Neural cell (in vitro differentiated cells): ENCODE data around the gene KRTAP11-1. TPM values are rescaled to one million over a fixed set of nuclear protein-coding genes. Genes with fewer than 3 reads are reported as not detected.

Source experiments
- H2AFZ ChIP-seq: fragments of 200-600, 300-800 bp; sonication (generic), shearing (Covaris generic); 2 replicates; pipeline ENCODE4 v1.6.0; 2014; ENCODE audit warnings: low read depth, mild to moderate bottlenecking, antibody characterized with exemption, low read length, moderate library complexity
- H3F3A ChIP-seq: fragments of 200-600 bp; shearing (Covaris generic); 2 replicates; pipeline ENCODE4 v1.6.1; 2016; ENCODE audit warnings: mild to moderate bottlenecking, moderate library complexity, mixed read lengths, antibody characterized with exemption, low read length; ENCODE audit not compliant: insufficient read depth, poor library complexity, severe bottlenecking
- H3K27ac ChIP-seq: fragments of 200-600, 300-800 bp; sonication (generic), shearing (Covaris generic); 2 replicates; pipeline ENCODE4 v1.5.1; 2014; ENCODE audit warnings: mild to moderate bottlenecking, low read length, moderate library complexity
- H3K27me3 ChIP-seq: fragments of 300-800, 200-600 bp; sonication (generic), shearing (Covaris generic); 2 replicates; pipeline ENCODE4 v1.6.0; 2014; ENCODE audit warnings: mild to moderate bottlenecking, low read depth, low read length, moderate library complexity; ENCODE audit not compliant: insufficient read depth
- H3K36me3 ChIP-seq: fragments of 300-800, 200-600 bp; sonication (generic), shearing (Covaris generic); 2 replicates; pipeline ENCODE4 v1.5.1; 2014; ENCODE audit warnings: mild to moderate bottlenecking, antibody characterized with exemption, low read length, moderate library complexity; ENCODE audit not compliant: insufficient read depth
- H3K4me2 ChIP-seq: fragments of 300-800, 200-600 bp; sonication (generic), shearing (Covaris generic); 2 replicates; pipeline ENCODE4 v1.6.0; 2014; ENCODE audit warnings: mild to moderate bottlenecking, low read length
- H3K4me3 ChIP-seq: fragments of 300-800, 200-600 bp; sonication (generic), shearing (Covaris generic); 2 replicates; pipeline ENCODE4 v1.5.1; 2014; ENCODE audit warnings: mild to moderate bottlenecking, low read length, moderate library complexity
- H3K79me2 ChIP-seq: fragments of 200-600 bp; shearing (Covaris generic); replicated peaks from 2 replicates; pipeline ENCODE4 v1.6.0; 2014; ENCODE audit warnings: mild to moderate bottlenecking, low read length, moderate library complexity; ENCODE audit not compliant: insufficient read depth
- H3K9ac ChIP-seq: fragments of 300-800, 200-600 bp; sonication (generic), shearing (Covaris generic); 2 replicates; pipeline ENCODE4 v1.6.1; 2016; ENCODE audit warnings: mild to moderate bottlenecking, low read length, mixed read lengths
- H3K9me2 ChIP-seq: fragments of 200-600 bp; shearing (Covaris generic); 2 replicates; pipeline ENCODE4 v1.6.1; 2016; ENCODE audit warnings: mild to moderate bottlenecking, low read length, mixed read lengths; ENCODE audit not compliant: insufficient read depth
- H3K9me3 ChIP-seq: fragments of 200-600, 300-800 bp; sonication (generic), shearing (Covaris generic); 2 replicates; pipeline ENCODE4 v1.6.1; 2016; ENCODE audit warnings: mild to moderate bottlenecking, mixed run types, low read length, moderate library complexity, mixed read lengths
- H4K20me1 ChIP-seq: fragments of 200-600 bp; shearing (Covaris generic); 2 replicates; pipeline ENCODE4 v1.6.1; 2016; ENCODE audit warnings: mild to moderate bottlenecking, mixed run types; ENCODE audit not compliant: insufficient read depth
- CTCF ChIP-seq: fragments of 450-650 bp; IDR thresholded peaks from 2 replicates; pipeline ENCODE4 v1.5.1; 2014; ENCODE audit warnings: antibody characterized with exemption, mild to moderate bottlenecking, moderate library complexity; ENCODE audit not compliant: poor library complexity, severe bottlenecking
- EP300 ChIP-seq: fragments of 450-650 bp; conservative IDR thresholded peaks from 2 replicates; pipeline ENCODE4 v1.6.1; 2014; ENCODE audit warnings: antibody characterized with exemption, mild to moderate bottlenecking, moderate library complexity; ENCODE audit not compliant: poor library complexity, severe bottlenecking
- EZH2 ChIP-seq: fragments of 200-600, 300-800 bp; shearing (Covaris generic), sonication (generic); IDR thresholded peaks from 2 replicates; pipeline ENCODE4 v1.6.1; 2014; ENCODE audit warnings: antibody characterized with exemption, low read length, borderline replicate concordance, mild to moderate bottlenecking; ENCODE audit not compliant: insufficient read depth, poor library complexity, severe bottlenecking
- MXI1 ChIP-seq: fragments of 450-650 bp; conservative IDR thresholded peaks from 2 replicates; pipeline ENCODE4 v1.6.1; 2014; ENCODE audit warnings: antibody characterized with exemption, mild to moderate bottlenecking; ENCODE audit not compliant: poor library complexity, severe bottlenecking
- POLR2AphosphoS5 ChIP-seq: IDR thresholded peaks from 2 replicates; pipeline ENCODE4 v1.6.1; 2012
- RAD21 ChIP-seq: fragments of 450-650 bp; conservative IDR thresholded peaks from 2 replicates; pipeline ENCODE4 v1.6.1; 2014; ENCODE audit warnings: antibody characterized with exemption, mild to moderate bottlenecking, moderate library complexity
- REST ChIP-seq: IDR thresholded peaks from 2 replicates; pipeline ENCODE4 v1.6.1; 2012; ENCODE audit warnings: borderline replicate concordance
- SMC3 ChIP-seq: fragments of 450-650 bp; conservative IDR thresholded peaks from 2 replicates; pipeline ENCODE4 v1.6.1; 2014; ENCODE audit warnings: antibody characterized with exemption, mild to moderate bottlenecking, moderate library complexity; ENCODE audit not compliant: poor library complexity
- TAF1 ChIP-seq: IDR thresholded peaks from 2 replicates; pipeline ENCODE4 v1.6.1; 2012; ENCODE audit warnings: low read depth
- polyA plus RNA-seq: library from polyadenylated mRNA; depleted of rRNA; stranded (reverse); fragments of >200 nt; gene quantifications from 2 replicates; pipeline ENCODE4 v1.2.3, GENCODE V29; 2014

Gene KRTAP11-1
- polyA plus RNA-seq, 1 donor from 2014 or later, result not detected

GRCh38 chr21:30900881-30901280, 19.5 kb upstream of the KRTAP11-1 start:
- H3K9me3 ChIP-seq, result no peaks in the 10 kb centered on the region
- H3K79me2 ChIP-seq, result no peaks in the 10 kb centered on the region
- no peaks in the 10 kb centered on the region for H3K36me3 ChIP-seq
- H3K4me3 ChIP-seq, result no peak overlapping the region
- TF ChIP-seq REST (no peak), TAF1 (no peak), EZH2 (no peak), SMC3 (no peak), MXI1 (no peak), EP300 (no peak), RAD21 (no peak), CTCF (no peak), POLR2AphosphoS5 (no peak)
- H3K27me3 ChIP-seq, result no peaks in the 10 kb centered on the region
- no peaks in the 10 kb centered on the region for H3F3A ChIP-seq
- no peak overlapping the region for H3K9ac ChIP-seq
- H4K20me1 ChIP-seq, result no peaks in the 10 kb centered on the region
- no peaks in the 10 kb centered on the region for H3K9me2 ChIP-seq
- no peak overlapping the region for H3K4me2 ChIP-seq
- no peak overlapping the region for H2AFZ ChIP-seq
- no peak overlapping the region for H3K27ac ChIP-seq

GRCh38 chr21:30882866-30883597, 1.7 kb upstream of the KRTAP11-1 start:
- Histone ChIP-seq H3F3A (no peaks in the 10 kb centered on the region), H3K9me3 (no peaks in the 10 kb centered on the region), H3K27me3 (no peaks in the 10 kb centered on the region), H3K4me3 (no peak overlapping the region), H4K20me1 (no peaks in the 10 kb centered on the region), H2AFZ (no peak overlapping the region), H3K27ac (no peak overlapping the region), H3K9ac (no peak overlapping the region), H3K9me2 (no peaks in the 10 kb centered on the region), H3K79me2 (no peaks in the 10 kb centered on the region), H3K4me2 (no peak overlapping the region), H3K36me3 (no peaks in the 10 kb centered on the region)
- TF ChIP-seq REST (peak; percentile 92), EP300 (peak; percentile 45), POLR2AphosphoS5 (no peak)
